SU-DHL-6 (cell line): ENCODE measurements around the gene NLGN1.

Experiments used
- CTCF ChIP-seq: fragments of 200-600 bp; sonication (generic); IDR thresholded peaks from one replicate; pipeline ENCODE4 v1.5.1; 2017; ENCODE audit warnings: antibody characterized with exemption, mild to moderate bottlenecking, low read length, moderate library complexity; ENCODE audit not compliant: insufficient read depth, poor library complexity, severe bottlenecking
- EZH2phosphoT487 ChIP-seq: fragments of 200-600 bp; sonication (generic), shearing (Covaris generic); conservative IDR thresholded peaks from 2 replicates; pipeline ENCODE4 v1.6.1; 2018; ENCODE audit warnings: mild to moderate bottlenecking, antibody characterized with exemption, low read length, moderate library complexity, mixed read lengths

GRCh38 chr3:173939331-173939730 lies 541.8 kb downstream of the NLGN1 start:
- no peak for TF ChIP-seq CTCF
- no peak for TF ChIP-seq EZH2phosphoT487
